Mesothelial cell of epicardium (in vitro differentiated cells): ENCODE data around the gene THBS3. TPM values are rescaled to one million over a fixed set of nuclear protein-coding genes. Genes with fewer than 3 reads are reported as not detected.
"Not testable (repeated sequence)": the region's sequence is repeated elsewhere in the genome, so short reads cannot be mapped to it uniquely, and the experiment has no call there.

Experiments used
- DNase-seq, 2 experiments: peaks; one replicate each; pipeline ENCODE4 v3.0.0; 2021; ENCODE audit warnings: low spot score in 2 of 2; ENCODE audit not compliant: unreplicated experiment in 2 of 2
- H3K27ac Mint-ChIP-seq: 2 replicates; pipeline ENCODE4 v1.8.0; 2021; ENCODE audit warnings: mixed read lengths
- H3K27me3 Mint-ChIP-seq: 2 replicates; pipeline ENCODE4 v1.8.0; 2021; ENCODE audit warnings: low read depth, mixed read lengths
- H3K36me3 Mint-ChIP-seq: 2 replicates; pipeline ENCODE4 v1.8.0; 2021; ENCODE audit warnings: mixed read lengths
- H3K4me1 Mint-ChIP-seq: 2 replicates; pipeline ENCODE4 v1.8.0; 2021; ENCODE audit warnings: mixed read lengths
- H3K4me3 Mint-ChIP-seq: 2 replicates; pipeline ENCODE4 v1.8.0; 2021; ENCODE audit warnings: mild to moderate bottlenecking, moderate library complexity, mixed read lengths
- H3K9me3 Mint-ChIP-seq: 2 replicates; pipeline ENCODE4 v1.8.0; 2021; ENCODE audit warnings: mixed read lengths
- total RNA-seq: library from RNA; stranded (reverse); gene quantifications from 3 replicates; pipeline ENCODE4 v1.2.1, GENCODE V29; 2021
- TF ChIP-seq, protein P1 (sequence below): fragments of 200-600 bp; sonication (generic); IDR thresholded peaks from one replicate; pipeline ENCODE4 v1.5.0; 2021; ENCODE audit warnings: antibody characterized with exemption; ENCODE audit not compliant: unreplicated experiment

THBS3 gene
- total RNA-seq, 1 donor from 2014 or later = 54.0 TPM

DNA sequence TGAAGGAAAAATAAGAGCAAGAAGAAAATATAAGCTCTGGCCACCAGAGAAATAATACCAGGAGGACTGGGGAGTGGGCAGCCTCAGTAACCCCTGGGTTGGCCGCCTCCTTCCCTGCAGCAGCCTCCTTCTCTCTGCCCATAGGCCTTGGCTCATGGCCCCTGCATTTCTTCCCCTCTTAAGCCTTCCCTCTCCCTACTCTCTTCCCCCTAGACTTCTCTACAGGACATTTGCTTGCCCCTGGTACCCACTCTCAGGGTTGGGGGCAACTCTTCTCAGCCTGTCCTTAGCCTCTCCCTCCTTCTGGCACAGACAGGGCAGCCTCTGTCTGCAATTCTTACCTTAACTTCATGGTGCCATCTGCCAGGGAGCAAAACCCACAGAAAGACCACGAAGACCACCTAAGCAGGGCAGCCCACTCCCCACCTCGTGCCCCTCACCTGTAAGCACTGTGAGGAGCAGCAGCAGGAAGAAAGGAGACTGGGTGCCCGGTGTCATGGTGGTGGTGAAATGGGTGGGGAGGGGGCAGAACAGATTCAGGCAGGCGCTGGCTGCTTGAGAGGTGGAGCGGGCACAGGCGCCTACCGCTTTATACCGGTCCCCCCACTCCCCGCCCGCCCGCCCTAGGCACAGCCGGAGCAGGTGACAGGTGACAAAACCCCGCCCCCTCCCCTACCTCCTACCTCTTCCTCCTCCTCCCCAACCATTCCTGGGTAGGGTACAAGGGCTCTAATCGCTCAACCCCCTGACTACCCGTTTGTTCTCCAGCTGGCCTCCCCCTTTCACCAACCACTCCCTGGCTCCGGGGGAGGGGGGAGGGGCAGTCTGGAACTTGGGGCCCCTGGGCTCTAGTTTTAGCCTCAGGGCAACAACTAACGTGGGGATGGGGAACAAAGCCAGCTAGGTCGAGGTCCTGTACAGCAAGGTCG, 15.1 kb downstream of the THBS3 start:
- no peaks in the 10 kb centered on the region for H3K9me3 Mint-ChIP-seq
- no peak for DNase-seq
- peaks cover 27% of the 10 kb centered on the region for H3K4me1 Mint-ChIP-seq

DNA sequence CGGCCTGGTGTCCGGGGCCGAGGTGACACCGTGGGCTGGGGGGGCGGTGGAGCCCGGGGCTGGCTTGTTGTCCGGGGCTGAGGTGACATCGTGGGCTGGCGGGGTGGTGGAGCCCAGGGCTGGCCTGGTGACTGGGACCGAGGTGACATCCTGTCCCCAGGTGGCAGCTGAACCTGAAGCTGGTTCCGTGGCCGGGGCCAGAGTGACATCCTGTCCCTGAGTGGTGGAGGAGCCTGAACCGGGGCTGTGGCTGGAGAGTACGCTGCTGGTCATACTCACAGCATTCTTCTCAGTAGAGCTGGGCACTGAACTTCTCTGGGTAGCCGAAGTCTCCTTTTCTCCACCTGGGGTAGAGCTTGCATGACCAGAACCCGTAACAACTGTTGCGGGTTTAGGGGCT, 15.8 kb downstream of the THBS3 start:
- H3K27ac Mint-ChIP-seq = peak overlapping the region; percentile 91
- H3K9me3 Mint-ChIP-seq = no peaks in the 10 kb centered on the region
- H3K4me3 Mint-ChIP-seq = no peak overlapping the region

More for the DNA sequence above, 15.1 kb downstream of the THBS3 start:
- peaks cover 4% of the 10 kb centered on the region for H3K36me3 Mint-ChIP-seq
- TF ChIP-seq, protein P1, sequence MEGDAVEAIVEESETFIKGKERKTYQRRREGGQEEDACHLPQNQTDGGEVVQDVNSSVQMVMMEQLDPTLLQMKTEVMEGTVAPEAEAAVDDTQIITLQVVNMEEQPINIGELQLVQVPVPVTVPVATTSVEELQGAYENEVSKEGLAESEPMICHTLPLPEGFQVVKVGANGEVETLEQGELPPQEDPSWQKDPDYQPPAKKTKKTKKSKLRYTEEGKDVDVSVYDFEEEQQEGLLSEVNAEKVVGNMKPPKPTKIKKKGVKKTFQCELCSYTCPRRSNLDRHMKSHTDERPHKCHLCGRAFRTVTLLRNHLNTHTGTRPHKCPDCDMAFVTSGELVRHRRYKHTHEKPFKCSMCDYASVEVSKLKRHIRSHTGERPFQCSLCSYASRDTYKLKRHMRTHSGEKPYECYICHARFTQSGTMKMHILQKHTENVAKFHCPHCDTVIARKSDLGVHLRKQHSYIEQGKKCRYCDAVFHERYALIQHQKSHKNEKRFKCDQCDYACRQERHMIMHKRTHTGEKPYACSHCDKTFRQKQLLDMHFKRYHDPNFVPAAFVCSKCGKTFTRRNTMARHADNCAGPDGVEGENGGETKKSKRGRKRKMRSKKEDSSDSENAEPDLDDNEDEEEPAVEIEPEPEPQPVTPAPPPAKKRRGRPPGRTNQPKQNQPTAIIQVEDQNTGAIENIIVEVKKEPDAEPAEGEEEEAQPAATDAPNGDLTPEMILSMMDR = no peak
- no peaks in the 10 kb centered on the region for H3K27me3 Mint-ChIP-seq
- H3K4me3 Mint-ChIP-seq = peak overlapping the region; percentile 82
- H3K27ac Mint-ChIP-seq = peak overlapping the region; percentile 99

DNA sequence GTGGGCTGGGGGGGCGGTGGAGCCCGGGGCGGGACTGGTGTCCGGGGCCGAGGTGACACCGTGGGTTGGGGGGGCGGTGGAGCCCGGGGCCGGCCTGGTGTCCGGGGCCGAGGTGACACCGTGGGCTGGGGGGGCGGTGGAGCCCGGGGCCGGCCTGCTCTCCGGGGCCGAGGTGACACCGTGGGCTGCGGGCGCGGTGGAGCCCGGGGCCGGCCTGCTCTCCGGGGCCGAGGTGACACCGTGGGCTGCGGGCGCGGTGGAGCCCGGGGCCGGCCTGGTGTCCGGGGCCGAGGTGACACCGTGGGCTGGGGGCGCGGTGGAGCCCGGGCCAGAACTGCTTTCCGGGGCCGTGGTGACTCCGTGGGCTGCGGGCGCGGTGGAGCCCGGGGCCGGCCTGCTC, 17.8 kb downstream of the THBS3 start:
- H3K27ac Mint-ChIP-seq, H3K36me3 Mint-ChIP-seq: not testable (repeated sequence)
- H3K4me1 Mint-ChIP-seq = peaks cover 20% of the 10 kb centered on the region

More for the DNA sequence above, 15.8 kb downstream of the THBS3 start:
- no peak for DNase-seq
- TF ChIP-seq, protein P1 = no peak
- Mint-ChIP-seq H3K36me3 (peaks cover 3% of the 10 kb centered on the region), H3K4me1 (peaks cover 27% of the 10 kb centered on the region), H3K27me3 (no peaks in the 10 kb centered on the region)

DNA sequence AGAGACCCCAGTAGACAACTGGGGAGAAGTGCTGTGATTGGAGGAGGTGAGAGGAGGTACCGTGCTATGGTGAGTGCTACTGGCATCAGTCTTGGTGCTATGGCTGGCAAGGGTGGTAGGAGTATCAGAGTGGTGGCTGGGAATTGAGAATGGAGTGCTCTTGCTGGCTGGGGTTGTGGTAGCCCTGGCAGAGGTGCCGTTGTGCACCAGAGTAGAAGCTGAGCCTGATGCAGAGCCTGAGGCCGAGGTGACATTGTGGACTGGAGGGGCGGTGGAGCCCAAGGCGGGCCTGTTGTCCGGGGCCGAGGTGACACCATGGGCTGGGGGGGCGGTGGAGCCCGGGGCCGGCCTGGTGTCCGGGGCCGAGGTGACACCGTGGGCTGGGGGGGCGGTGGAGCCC, 19.4 kb downstream of the THBS3 start:
- no peak overlapping the region for H3K4me3 Mint-ChIP-seq

More for the DNA sequence above, 17.8 kb downstream of the THBS3 start:
- not testable (repeated sequence) for DNase-seq, H3K4me3 Mint-ChIP-seq, H3K9me3 Mint-ChIP-seq, H3K27me3 Mint-ChIP-seq

DNA sequence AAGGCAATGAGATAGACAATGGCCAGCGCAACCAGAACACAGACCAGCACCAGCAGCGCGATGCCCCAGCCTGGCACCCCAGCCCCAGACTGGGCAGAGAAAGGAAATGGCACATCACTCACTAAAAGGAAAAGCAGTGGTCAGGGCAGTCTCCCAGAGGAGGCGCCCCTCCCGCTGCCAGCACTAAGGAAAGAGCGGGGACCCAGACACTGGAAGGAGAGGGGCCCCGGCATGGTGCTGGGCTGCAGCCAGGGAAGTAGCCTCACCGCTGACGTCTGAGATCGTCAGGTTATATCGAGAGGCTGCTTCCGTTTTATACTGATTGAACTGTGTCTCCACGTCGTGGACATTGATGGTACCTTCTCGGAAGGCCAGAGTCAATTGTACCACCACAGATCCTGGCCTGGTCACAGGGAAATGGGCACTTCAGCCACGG, 20.2 kb downstream of the THBS3 start:
- Mint-ChIP-seq H3K36me3 (no peaks in the 10 kb centered on the region), H3K4me3 (no peak overlapping the region), H3K27me3 (no peaks in the 10 kb centered on the region), H3K9me3 (no peaks in the 10 kb centered on the region), H3K4me1 (peaks cover 5% of the 10 kb centered on the region), H3K27ac (no peak overlapping the region)
- TF ChIP-seq, protein P1 = no peak
- DNase-seq = no peak

More for the DNA sequence above, 19.4 kb downstream of the THBS3 start:
- H3K27me3 Mint-ChIP-seq = no peaks in the 10 kb centered on the region
- TF ChIP-seq, protein P1 = no peak
- DNase-seq = no peak
- H3K9me3 Mint-ChIP-seq = no peaks in the 10 kb centered on the region
- H3K4me1 Mint-ChIP-seq = peaks cover 8% of the 10 kb centered on the region
- no peaks in the 10 kb centered on the region for H3K36me3 Mint-ChIP-seq
- peak overlapping the region; percentile 77 for H3K27ac Mint-ChIP-seq

DNA sequence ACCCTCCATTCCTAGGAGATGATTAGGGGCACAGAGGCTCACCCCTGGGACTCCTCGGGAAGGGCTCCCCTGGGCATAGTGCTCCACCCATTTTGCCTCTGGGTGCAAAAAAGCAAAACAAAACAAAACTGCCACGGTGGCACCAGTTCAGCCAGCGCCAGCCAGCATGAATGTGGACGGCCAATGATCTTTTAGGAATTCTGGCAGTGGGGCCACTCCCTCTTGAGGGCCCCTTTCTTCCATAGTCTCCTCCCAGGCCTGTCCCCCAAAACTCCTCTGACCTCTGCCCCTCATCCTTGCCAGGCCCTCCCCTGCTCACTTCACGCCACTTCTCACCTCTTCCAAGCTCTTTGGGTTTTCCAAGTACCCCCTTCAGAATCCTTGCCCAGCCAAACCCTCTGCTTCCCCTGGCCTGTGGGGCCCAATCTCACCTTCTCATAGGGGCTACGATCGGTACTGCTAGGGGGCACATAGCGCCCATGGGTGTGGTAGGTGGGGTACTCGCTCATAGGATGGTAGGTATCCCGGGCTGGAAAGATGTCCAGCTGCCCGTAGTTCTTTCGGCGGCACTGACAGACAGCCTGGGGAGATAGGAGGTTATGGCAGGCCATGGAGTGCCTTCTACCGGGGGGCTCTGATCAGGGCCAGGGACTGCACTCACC, 20.8 kb downstream of the THBS3 start:
- DNase-seq = no peak
- Mint-ChIP-seq H3K4me3 (no peak overlapping the region), H3K36me3 (no peaks in the 10 kb centered on the region), H3K27me3 (no peaks in the 10 kb centered on the region), H3K9me3 (no peaks in the 10 kb centered on the region), H3K27ac (no peak overlapping the region), H3K4me1 (peaks cover 3% of the 10 kb centered on the region)
- TF ChIP-seq, protein P1 = no peak
